ENCODE data around the gene HSPA6. TPM values are rescaled to one million over a fixed set of nuclear protein-coding genes. Genes with fewer than 3 reads are reported as not detected.
"Not testable (repeated sequence)": the region's sequence is repeated elsewhere in the genome, so short reads cannot be mapped to it uniquely, and the experiment has no call there.

Gene HSPA6
- total RNA-seq, 1 donor from 2014 or later: 0.98 TPM

GRCh38 chr1:161548749-161549406, 24.5 kb downstream of the HSPA6 start:
- H3K27me3 ChIP-seq; H3K27ac ChIP-seq; DNase-seq (ENCODE audit: extremely low spot score in 2 of 2); H3K4me3 ChIP-seq; H3K9me3 ChIP-seq; H3K4me1 ChIP-seq; H3K36me3 ChIP-seq; intact Hi-C loops (cut with DNase I): not testable (repeated sequence)

GRCh38 chr1:161549652-161550051, 25.3 kb downstream of the HSPA6 start, which contains the start of gene FCGR3A:
Gene FCGR3A, minus strand, starts transcription at chr1:161549818. Its CDS starts 82 bp downstream, at chr1:161549736.
- DNase-seq (ENCODE audit: extremely low spot score in 2 of 2): no peak
- TF ChIP-seq POLR2A (IDR thresholded peaks at IDR 0.05): no peak
- no peak for TF ChIP-seq CTCF (IDR thresholded peaks at IDR 0.05)
- no peak for TF ChIP-seq POLR2AphosphoS5 (IDR thresholded peaks at IDR 0.05; ENCODE audit: insufficient read depth in 1 of 2, low read depth in 1 of 2)
- Histone ChIP-seq H3K4me1 (no peaks in the 10 kb centered on the region), H3K4me3 (no peak within 1 kb of the TSS), H3K27me3 (no peaks in the 10 kb centered on the region), H3K27ac (no peak within 1 kb of the TSS), H3K9me3 (no peaks in the 10 kb centered on the region), H3K36me3 (no peaks in the 10 kb centered on the region)
- intact Hi-C loops (cut with DNase I): no loop called here

- DNase-seq (ENCODE audit: extremely low spot score in 2 of 2); H3K27me3 ChIP-seq; H3K4me1 ChIP-seq; H3K4me3 ChIP-seq; H3K36me3 ChIP-seq; H3K27ac ChIP-seq; intact Hi-C loops (cut with DNase I); H3K9me3 ChIP-seq: not testable (repeated sequence)
These were observed 26.6 kb downstream of the HSPA6 start for GRCh38 chr1:161550942-161551341.

- H3K4me3 ChIP-seq; DNase-seq (ENCODE audit: extremely low spot score in 2 of 2); H3K27ac ChIP-seq; H3K36me3 ChIP-seq; H3K4me1 ChIP-seq; H3K9me3 ChIP-seq; intact Hi-C loops (cut with DNase I); H3K27me3 ChIP-seq: not testable (repeated sequence)
These were observed 29.3 kb downstream of the HSPA6 start for GRCh38 chr1:161553631-161554030.

- H3K4me1 ChIP-seq; intact Hi-C loops (cut with DNase I); H3K36me3 ChIP-seq; H3K4me3 ChIP-seq; H3K27ac ChIP-seq; H3K27me3 ChIP-seq; DNase-seq (ENCODE audit: extremely low spot score in 2 of 2); H3K9me3 ChIP-seq: not testable (repeated sequence)
These were observed 30.0 kb downstream of the HSPA6 start for GRCh38 chr1:161554340-161554739.

GRCh38 chr1:161554815-161555417, 30.6 kb downstream of the HSPA6 start:
- H3K36me3 ChIP-seq; DNase-seq (ENCODE audit: extremely low spot score in 2 of 2); intact Hi-C loops (cut with DNase I); H3K4me1 ChIP-seq; H3K27me3 ChIP-seq; H3K4me3 ChIP-seq; H3K9me3 ChIP-seq; H3K27ac ChIP-seq: not testable (repeated sequence)

- H3K27ac ChIP-seq; H3K9me3 ChIP-seq; H3K36me3 ChIP-seq; intact Hi-C loops (cut with DNase I); H3K27me3 ChIP-seq; DNase-seq (ENCODE audit: extremely low spot score in 2 of 2); H3K4me3 ChIP-seq; H3K4me1 ChIP-seq: not testable (repeated sequence)
These were observed 31.8 kb downstream of the HSPA6 start for GRCh38 chr1:161556143-161556542.

GRCh38 chr1:161556990-161557389, 32.6 kb downstream of the HSPA6 start:
- intact Hi-C loops (cut with DNase I); H3K4me1 ChIP-seq; DNase-seq (ENCODE audit: extremely low spot score in 2 of 2); H3K4me3 ChIP-seq; H3K27ac ChIP-seq; H3K27me3 ChIP-seq; H3K9me3 ChIP-seq; H3K36me3 ChIP-seq: not testable (repeated sequence)

GRCh38 chr1:161557506-161558450, 33.4 kb downstream of the HSPA6 start:
- H3K4me1 ChIP-seq, H3K27me3 ChIP-seq: not testable (repeated sequence)

GRCh38 chr1:161560960-161561715, 36.8 kb downstream of the HSPA6 start:
- H3K9me3 ChIP-seq; H3K4me3 ChIP-seq; H3K27ac ChIP-seq; intact Hi-C loops (cut with DNase I); H3K4me1 ChIP-seq; DNase-seq (ENCODE audit: extremely low spot score in 2 of 2); H3K27me3 ChIP-seq; H3K36me3 ChIP-seq: not testable (repeated sequence)

More at GRCh38 chr1:161557506-161558450, 33.4 kb downstream of the HSPA6 start:
- intact Hi-C loops (cut with DNase I); H3K27ac ChIP-seq; H3K36me3 ChIP-seq; H3K9me3 ChIP-seq; DNase-seq (ENCODE audit: extremely low spot score in 2 of 2); H3K4me3 ChIP-seq: not testable (repeated sequence)

- H3K9me3 ChIP-seq; H3K27ac ChIP-seq; H3K36me3 ChIP-seq; H3K27me3 ChIP-seq; H3K4me1 ChIP-seq; H3K4me3 ChIP-seq; intact Hi-C loops (cut with DNase I); DNase-seq (ENCODE audit: extremely low spot score in 2 of 2): not testable (repeated sequence)
These were observed 38.1 kb downstream of the HSPA6 start for GRCh38 chr1:161562441-161562840.
